HepG2 (cell line): ENCODE measurements around the gene CTRB2.

ENCODE experiments used
- CBX5 ChIP-seq: sonication (generic); formaldehyde crosslinking; IDR thresholded peaks from 2 replicates; pipeline ENCODE4 v1.4.0; 2020; ENCODE audit warnings: missing genetic modification reagents, borderline replicate concordance
- EZH2 ChIP-seq: conservative IDR thresholded peaks from 2 replicates; pipeline ENCODE4 v1.6.1; 2012; ENCODE audit warnings: mild to moderate bottlenecking, low read depth, low read length, moderate library complexity
- KAT2B ChIP-seq: fragments of 150-350 bp; IDR thresholded peaks from 2 replicates; pipeline ENCODE4 v1.6.1; 2014; ENCODE audit warnings: low read depth, low read length, borderline replicate concordance
- POLR2A ChIP-seq, 2 experiments: IDR thresholded peaks; 2 replicates each; pipeline ENCODE4 v1.6.1; 2011; ENCODE audit warnings: low read depth in 2 of 2, low read length in 2 of 2, mild to moderate bottlenecking in 1 of 2, moderate library complexity in 1 of 2; ENCODE audit not compliant: insufficient read depth in 1 of 2
- SCMH1 ChIP-seq: sonication (generic); formaldehyde crosslinking; IDR thresholded peaks from 2 replicates; pipeline ENCODE4 v1.9.0; 2021; ENCODE audit warnings: missing genetic modification reagents, mild to moderate bottlenecking, borderline replicate concordance
- TF ChIP-seq, protein P1 (sequence below), 2 experiments: IDR thresholded peaks; 2 replicates each; pipeline ENCODE4 v1.6.1; 2011 to 2012; ENCODE audit warnings: low read length in 2 of 2, borderline replicate concordance in 1 of 2, low read depth in 1 of 2, mild to moderate bottlenecking in 1 of 2, moderate library complexity in 1 of 2
- TF ChIP-seq, protein P2 (sequence below): sonication (generic); formaldehyde crosslinking; IDR thresholded peaks from 2 replicates; pipeline ENCODE4 v1.5.0; 2020; ENCODE audit warnings: mild to moderate bottlenecking, missing genetic modification reagents, moderate library complexity

GRCh38 chr16:75198135-75198600 is 8.8 kb downstream of the CTRB2 start:
- TF ChIP-seq EZH2 (no peak), SCMH1 (CRISPR knock-in tag) (no peak), CBX5 (CRISPR knock-in tag) (no peak), KAT2B (no peak), POLR2A (IDR thresholded peaks at IDR 0.05; ENCODE audit: insufficient read depth in 1 of 2, low read depth in 2 of 2, low read length in 2 of 2) (no peak)
- TF ChIP-seq, protein P1, sequence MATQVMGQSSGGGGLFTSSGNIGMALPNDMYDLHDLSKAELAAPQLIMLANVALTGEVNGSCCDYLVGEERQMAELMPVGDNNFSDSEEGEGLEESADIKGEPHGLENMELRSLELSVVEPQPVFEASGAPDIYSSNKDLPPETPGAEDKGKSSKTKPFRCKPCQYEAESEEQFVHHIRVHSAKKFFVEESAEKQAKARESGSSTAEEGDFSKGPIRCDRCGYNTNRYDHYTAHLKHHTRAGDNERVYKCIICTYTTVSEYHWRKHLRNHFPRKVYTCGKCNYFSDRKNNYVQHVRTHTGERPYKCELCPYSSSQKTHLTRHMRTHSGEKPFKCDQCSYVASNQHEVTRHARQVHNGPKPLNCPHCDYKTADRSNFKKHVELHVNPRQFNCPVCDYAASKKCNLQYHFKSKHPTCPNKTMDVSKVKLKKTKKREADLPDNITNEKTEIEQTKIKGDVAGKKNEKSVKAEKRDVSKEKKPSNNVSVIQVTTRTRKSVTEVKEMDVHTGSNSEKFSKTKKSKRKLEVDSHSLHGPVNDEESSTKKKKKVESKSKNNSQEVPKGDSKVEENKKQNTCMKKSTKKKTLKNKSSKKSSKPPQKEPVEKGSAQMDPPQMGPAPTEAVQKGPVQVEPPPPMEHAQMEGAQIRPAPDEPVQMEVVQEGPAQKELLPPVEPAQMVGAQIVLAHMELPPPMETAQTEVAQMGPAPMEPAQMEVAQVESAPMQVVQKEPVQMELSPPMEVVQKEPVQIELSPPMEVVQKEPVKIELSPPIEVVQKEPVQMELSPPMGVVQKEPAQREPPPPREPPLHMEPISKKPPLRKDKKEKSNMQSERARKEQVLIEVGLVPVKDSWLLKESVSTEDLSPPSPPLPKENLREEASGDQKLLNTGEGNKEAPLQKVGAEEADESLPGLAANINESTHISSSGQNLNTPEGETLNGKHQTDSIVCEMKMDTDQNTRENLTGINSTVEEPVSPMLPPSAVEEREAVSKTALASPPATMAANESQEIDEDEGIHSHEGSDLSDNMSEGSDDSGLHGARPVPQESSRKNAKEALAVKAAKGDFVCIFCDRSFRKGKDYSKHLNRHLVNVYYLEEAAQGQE (IDR thresholded peaks at IDR 0.05; ENCODE audit: borderline replicate concordance in 1 of 2, low read depth in 1 of 2, low read length in 2 of 2) = no peak
- TF ChIP-seq, protein P2, sequence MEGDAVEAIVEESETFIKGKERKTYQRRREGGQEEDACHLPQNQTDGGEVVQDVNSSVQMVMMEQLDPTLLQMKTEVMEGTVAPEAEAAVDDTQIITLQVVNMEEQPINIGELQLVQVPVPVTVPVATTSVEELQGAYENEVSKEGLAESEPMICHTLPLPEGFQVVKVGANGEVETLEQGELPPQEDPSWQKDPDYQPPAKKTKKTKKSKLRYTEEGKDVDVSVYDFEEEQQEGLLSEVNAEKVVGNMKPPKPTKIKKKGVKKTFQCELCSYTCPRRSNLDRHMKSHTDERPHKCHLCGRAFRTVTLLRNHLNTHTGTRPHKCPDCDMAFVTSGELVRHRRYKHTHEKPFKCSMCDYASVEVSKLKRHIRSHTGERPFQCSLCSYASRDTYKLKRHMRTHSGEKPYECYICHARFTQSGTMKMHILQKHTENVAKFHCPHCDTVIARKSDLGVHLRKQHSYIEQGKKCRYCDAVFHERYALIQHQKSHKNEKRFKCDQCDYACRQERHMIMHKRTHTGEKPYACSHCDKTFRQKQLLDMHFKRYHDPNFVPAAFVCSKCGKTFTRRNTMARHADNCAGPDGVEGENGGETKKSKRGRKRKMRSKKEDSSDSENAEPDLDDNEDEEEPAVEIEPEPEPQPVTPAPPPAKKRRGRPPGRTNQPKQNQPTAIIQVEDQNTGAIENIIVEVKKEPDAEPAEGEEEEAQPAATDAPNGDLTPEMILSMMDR (CRISPR knock-in tag) = no peak
